Right lobe of liver (tissue), 6 donors: ENCODE results near the gene COA1. TPM values are rescaled to one million over a fixed set of nuclear protein-coding genes. Genes with fewer than 3 reads are reported as not detected.
"Not testable (repeated sequence)": the region's sequence is repeated elsewhere in the genome, so short reads cannot be mapped to it uniquely, and the experiment has no call there.

Experiments used
- ATAC-seq, 4 donors: fragments of 200-7000 bp; cut with Tn5 transposase; one replicate each; pipeline ENCODE4 v1.9.1; 2020; ENCODE audit warnings: mild to moderate bottlenecking in 4 of 4, moderate library complexity in 4 of 4
- DNase-seq, 3 donors: peaks; one replicate each; pipeline ENCODE4 v3.0.0-alpha.2; 2020
- H3K27ac ChIP-seq, 3 donors: fragments of 200-600 bp; one replicate each; pipeline ENCODE4 v1.8.0; 2022
- H3K27me3 ChIP-seq, 2 donors: fragments of 200-600 bp; one replicate each; pipeline ENCODE4 v1.8.0; 2022
- H3K36me3 ChIP-seq, 4 donors: fragments of 200-600 bp; sonication (generic) in 1 of 4; one replicate each; pipeline versions ENCODE4 v1.5.1 to v1.8.0; 2017 to 2022; ENCODE audit warnings: control low read depth in 1 of 4
- H3K4me1 ChIP-seq, 4 donors: fragments of 200-600 bp; sonication (generic) in 1 of 4; one replicate each; pipeline versions ENCODE4 v1.5.1 to v1.8.0; 2017 to 2022; ENCODE audit warnings: control low read depth in 1 of 4
- H3K4me3 ChIP-seq, 3 donors: fragments of 200-600 bp; one replicate each; pipeline ENCODE4 v1.8.0; 2022
- H3K9me3 ChIP-seq, 4 donors: fragments of 200-600 bp; sonication (generic) in 1 of 4; one replicate each; pipeline versions ENCODE4 v1.5.1 to v1.8.0; 2017 to 2022; ENCODE audit warnings: control low read depth in 1 of 4
- POLR2A ChIP-seq: fragments of 450-650 bp; IDR thresholded peaks from one replicate; pipeline ENCODE4 v1.6.1; 2017; ENCODE audit warnings: antibody characterized with exemption, mild to moderate bottlenecking
- whole genome bisulfite sequencing: methylation state at CpG from one replicate; pipeline ENCODE4 v1.1.6; 2018; ENCODE audit warnings: low coverage, low lambda C conversion rate; ENCODE audit not compliant: insufficient coverage; ENCODE audit errors: missing lambda C conversion rate; 5-methylcytosine and 5-hydroxymethylcytosine counted together
- intact Hi-C, 2 donors: fragments of 100-400 bp; cut with DNase I; formaldehyde crosslinking; loops; one replicate each; pipeline versions ENCODE4 v1.11.2 to v1.14.1; 2022
- total RNA-seq, 6 experiments: library from RNA; depleted of rRNA in 2 of 6; stranded (reverse); fragments of >200 nt in 2 of 6; fragmentation: NEBNext Ultra II Directional in 3 of 6; extraction: Animal tissue kit (Norgen Biotek cat#: 25700) in 3 of 6; gene quantifications; one replicate each; pipeline versions ENCODE4 v1.1.0 to v1.2.4, GENCODE V29; 2016 to 2023
- TF ChIP-seq, protein P1 (sequence below), 4 donors: fragments of 200-600 bp in 3 of 4; fragments of 450-650 bp in 1 of 4; IDR thresholded peaks; one replicate each; pipeline versions ENCODE4 v1.5.1 to v1.8.0; 2016 to 2022; ENCODE audit warnings: antibody characterized with exemption in 4 of 4, mild to moderate bottlenecking in 2 of 4
- donor health status: DM: no; HTN: yes; CAD: no.
- donor health status: DM: no; HTN: no; CAD: no.
- donor health status: DM: no; HTN: no; CAD: no.
- donor health status: DM: no; HTN: yes; CAD: no.
- donor health status: DM: no; HTN: yes; CAD: no.

Gene COA1
- total RNA-seq, 6 experiments from 2014 or later: 15.8 to 35.6 (median 19.9) TPM

DNA sequence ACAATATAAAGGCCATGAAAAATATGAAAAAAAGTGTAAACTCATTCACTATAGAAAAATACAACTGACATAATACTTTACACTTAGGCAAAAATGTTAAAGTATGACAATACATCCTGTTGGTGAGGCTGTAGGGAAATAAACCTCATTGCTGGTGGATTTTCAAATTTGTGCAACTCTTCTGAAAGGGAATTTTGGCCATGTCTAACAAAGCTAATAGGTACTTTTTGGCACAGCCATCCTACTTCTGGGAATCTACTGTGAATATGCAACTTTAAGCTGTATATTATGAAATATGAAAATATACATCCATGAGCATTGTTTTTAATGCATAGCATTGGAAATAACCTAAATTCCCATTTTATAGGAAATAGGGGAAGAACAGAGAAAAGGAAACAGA lies 13.4 kb upstream of the COA1 start:
- no peak for ATAC-seq
- Histone ChIP-seq H3K4me1 (no peaks in the 10 kb centered on the region), H3K27me3 (no peaks in the 10 kb centered on the region), H3K36me3 (no peaks in the 10 kb centered on the region), H3K27ac (no peak overlapping the region), H3K9me3 (no peaks in the 10 kb centered on the region), H3K4me3 (no peak overlapping the region)
- no peak for DNase-seq
- TF ChIP-seq, protein P1, sequence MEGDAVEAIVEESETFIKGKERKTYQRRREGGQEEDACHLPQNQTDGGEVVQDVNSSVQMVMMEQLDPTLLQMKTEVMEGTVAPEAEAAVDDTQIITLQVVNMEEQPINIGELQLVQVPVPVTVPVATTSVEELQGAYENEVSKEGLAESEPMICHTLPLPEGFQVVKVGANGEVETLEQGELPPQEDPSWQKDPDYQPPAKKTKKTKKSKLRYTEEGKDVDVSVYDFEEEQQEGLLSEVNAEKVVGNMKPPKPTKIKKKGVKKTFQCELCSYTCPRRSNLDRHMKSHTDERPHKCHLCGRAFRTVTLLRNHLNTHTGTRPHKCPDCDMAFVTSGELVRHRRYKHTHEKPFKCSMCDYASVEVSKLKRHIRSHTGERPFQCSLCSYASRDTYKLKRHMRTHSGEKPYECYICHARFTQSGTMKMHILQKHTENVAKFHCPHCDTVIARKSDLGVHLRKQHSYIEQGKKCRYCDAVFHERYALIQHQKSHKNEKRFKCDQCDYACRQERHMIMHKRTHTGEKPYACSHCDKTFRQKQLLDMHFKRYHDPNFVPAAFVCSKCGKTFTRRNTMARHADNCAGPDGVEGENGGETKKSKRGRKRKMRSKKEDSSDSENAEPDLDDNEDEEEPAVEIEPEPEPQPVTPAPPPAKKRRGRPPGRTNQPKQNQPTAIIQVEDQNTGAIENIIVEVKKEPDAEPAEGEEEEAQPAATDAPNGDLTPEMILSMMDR (IDR thresholded peaks at IDR 0.05): no peak
- TF ChIP-seq POLR2A: no peak
- intact Hi-C loops: no loop called here

DNA sequence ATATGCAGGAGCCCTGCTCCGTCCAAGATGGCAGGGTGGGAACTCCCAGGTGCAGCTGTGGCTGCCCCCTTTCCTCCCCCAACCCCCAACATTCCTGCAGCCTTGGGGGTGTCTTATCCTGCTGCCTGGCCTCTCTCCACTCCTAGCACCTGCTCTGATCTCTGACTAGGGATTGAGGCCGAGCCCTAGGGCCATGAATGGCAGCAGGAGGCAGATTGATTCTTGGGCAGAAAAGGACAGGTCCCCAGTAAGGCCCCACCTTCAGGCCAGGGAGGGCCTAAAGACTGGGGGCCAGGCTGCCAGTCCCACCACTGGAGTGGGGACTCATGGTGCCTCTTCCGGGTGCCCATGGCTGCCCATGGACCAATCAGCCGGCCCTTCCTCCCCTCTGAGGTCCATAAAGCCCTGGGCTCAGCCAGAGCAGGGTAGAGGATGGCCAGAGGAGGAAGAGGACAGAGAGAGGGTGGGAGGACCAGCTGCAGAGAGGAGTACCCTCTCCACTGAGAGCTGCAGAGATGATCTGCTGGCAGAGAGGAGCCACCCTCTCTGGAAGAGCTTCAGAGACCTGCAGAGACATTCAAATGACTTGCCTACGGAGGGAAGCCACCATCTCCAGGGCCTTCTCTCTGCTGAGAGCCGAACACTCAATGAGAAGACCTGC lies 8.3 kb upstream of the COA1 start:
- Histone ChIP-seq H3K4me3 (no peak overlapping the region), H3K27ac (no peak overlapping the region), H3K36me3 (no peaks in the 10 kb centered on the region), H3K4me1 (no peaks in the 10 kb centered on the region), H3K27me3 (no peaks in the 10 kb centered on the region), H3K9me3 (no peaks in the 10 kb centered on the region)
- TF ChIP-seq, protein P1 (IDR thresholded peaks at IDR 0.05): no peak
- TF ChIP-seq POLR2A: no peak
- DNase-seq: no peak
- intact Hi-C loops: no loop called here
- ATAC-seq: no peak
- no CpG with 5 or more reads among the region's 6 CpGs for WGBS

DNA sequence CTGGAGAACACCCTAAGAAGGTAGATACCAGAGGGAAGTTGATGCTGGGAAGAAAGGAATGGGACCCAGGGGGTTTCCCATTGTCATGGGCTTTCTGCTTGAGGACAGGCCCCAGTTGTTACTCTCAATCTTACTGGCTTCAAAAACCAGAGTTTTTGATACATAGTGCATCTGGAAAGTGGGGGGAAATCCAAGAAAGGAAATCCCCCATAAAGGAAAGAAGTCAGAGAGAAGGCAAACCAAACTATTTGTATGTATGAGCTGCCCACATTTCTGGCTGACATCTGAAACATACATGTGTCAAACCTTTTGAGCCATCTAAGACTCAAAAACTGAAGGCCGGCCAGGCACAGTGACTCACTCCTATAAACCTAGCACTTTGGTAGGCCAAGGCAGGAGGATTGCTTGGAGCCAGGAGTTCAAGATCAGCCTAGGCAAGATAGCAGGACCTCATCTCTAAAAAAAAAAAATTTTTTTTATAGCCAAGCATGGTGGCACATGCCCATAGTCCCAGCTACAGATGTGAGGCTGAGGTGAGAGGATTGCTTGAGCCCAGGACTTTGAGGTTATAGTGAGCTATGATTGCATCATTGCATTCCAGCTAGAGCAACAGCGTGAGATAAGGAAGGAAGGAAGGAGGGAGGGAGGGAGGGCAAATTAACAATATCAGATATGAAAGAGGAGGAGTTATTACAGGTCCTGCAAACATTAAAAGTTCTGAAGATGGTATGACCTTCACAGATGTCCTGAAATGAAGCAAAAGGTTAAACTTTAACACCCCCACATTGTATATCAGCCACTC lies 6.7 kb upstream of the COA1 start:
- intact Hi-C loops: no loop called here
- H3K36me3 ChIP-seq: no peaks in the 10 kb centered on the region
- TF ChIP-seq, protein P1 (IDR thresholded peaks at IDR 0.05): no peak
- TF ChIP-seq POLR2A: no peak
- no peak overlapping the region for H3K27ac ChIP-seq
- no peaks in the 10 kb centered on the region for H3K9me3 ChIP-seq
- DNase-seq (no peak), ATAC-seq (peak in 1 of 4 donors; percentile 22)
- no peaks in the 10 kb centered on the region for H3K4me1 ChIP-seq
- WGBS: 57% methylated on average over 2 of the region's 2 CpGs
- no peak overlapping the region for H3K4me3 ChIP-seq
- H3K27me3 ChIP-seq: no peaks in the 10 kb centered on the region

DNA sequence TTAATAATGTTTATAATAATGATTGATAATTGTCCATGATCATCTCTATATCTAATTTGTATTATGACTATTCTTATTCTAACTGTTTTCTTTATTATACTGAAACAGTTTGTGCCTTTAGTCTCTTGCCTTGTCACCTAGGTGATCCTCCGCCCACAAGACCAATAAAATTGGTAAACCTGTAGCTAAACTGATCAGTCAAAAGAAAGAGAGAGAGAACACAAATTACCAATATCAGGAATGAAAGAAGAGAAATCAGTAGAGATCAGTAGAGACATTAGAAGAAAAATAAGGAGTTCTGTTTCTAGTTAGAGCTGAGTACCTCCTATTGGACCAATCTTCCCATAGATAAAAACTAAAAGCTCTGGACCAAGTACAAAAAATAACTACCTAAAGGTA lies 6.1 kb upstream of the COA1 start:
- ATAC-seq (no peak), DNase-seq (no peak)
- H3K36me3 ChIP-seq: no peaks in the 10 kb centered on the region
- H3K9me3 ChIP-seq: no peaks in the 10 kb centered on the region
- no peaks in the 10 kb centered on the region for H3K4me1 ChIP-seq
- 82% methylated on average over 1 of the region's 1 CpG for WGBS
- no peak overlapping the region for H3K27ac ChIP-seq
- H3K27me3 ChIP-seq: no peaks in the 10 kb centered on the region
- TF ChIP-seq, protein P1 (IDR thresholded peaks at IDR 0.05): no peak
- TF ChIP-seq POLR2A: no peak
- H3K4me3 ChIP-seq: no peak overlapping the region
- intact Hi-C loops: no loop called here

DNA sequence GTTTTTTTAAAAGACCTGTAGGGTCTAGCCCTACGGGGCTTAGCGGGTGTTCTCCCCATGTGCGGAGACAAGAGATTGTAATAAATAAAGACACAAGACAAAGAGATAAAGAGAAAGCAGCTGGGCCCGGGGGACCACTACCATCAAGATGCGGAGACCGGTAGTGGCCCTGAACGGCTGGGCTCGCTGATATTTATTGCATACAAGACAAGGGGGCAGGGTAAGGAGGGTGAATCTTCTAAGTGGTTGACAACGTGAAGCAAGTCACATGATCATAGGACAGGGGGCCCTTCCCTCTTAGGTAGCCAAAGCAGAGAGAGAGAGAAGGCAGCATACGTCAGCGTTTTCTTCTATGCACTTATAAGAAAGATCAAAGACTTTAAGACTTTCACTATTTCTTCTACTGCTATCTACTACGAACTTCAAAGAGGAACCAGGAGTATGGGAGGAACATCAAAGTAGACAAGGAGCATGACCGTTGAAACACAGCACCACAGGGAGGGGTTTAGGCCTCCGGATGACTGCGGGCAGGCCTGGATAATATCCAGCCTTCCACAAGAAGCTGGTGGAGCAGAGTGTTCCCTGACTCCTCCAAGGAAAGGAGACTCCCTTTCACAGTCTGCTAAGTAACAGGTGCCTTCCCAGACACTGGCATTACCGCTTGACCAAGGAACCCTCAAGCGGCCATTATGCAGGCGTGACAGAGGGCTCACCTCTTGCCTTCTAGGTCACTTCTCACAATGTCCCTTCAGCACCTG lies 5.4 kb upstream of the COA1 start:
- H3K27me3 ChIP-seq, H3K9me3 ChIP-seq, DNase-seq, H3K27ac ChIP-seq, intact Hi-C loops, ATAC-seq, H3K4me3 ChIP-seq, H3K36me3 ChIP-seq, H3K4me1 ChIP-seq: not testable (repeated sequence)
- WGBS: 73% methylated on average over 15 of the region's 18 CpGs

DNA sequence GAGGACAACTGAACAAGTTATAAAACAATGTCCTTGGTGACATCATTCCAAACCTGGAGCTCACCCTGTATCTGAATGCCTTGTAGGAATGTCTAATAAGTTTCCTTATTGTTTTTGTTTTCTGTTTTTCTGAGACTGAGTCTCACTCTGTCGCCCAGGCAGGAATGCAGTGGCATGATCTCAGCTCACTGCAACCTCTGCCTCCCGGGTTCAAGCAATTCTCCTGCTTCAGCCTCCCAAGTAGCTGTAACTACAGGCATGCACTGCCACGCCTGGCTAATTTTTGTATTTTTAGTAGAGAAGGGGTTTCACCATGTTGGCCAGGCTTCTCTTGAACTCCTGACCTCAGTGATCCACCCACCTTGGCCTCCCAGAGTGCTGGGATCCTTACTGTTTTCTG lies 2.2 kb upstream of the COA1 start:
- peaks cover 0 to 15% (median 2%) of the 10 kb centered on the region in 4 donors for H3K4me1 ChIP-seq
- H3K27me3 ChIP-seq, H3K4me3 ChIP-seq, ATAC-seq, H3K27ac ChIP-seq, H3K9me3 ChIP-seq, intact Hi-C loops, H3K36me3 ChIP-seq, DNase-seq: not testable (repeated sequence)
- 74% methylated on average over 3 of the region's 3 CpGs for WGBS
